Type B pancreatic cell (in vitro differentiated cells): ENCODE results near the gene PIP5K1A. TPM values are rescaled to one million over a fixed set of nuclear protein-coding genes. Genes with fewer than 3 reads are reported as not detected.
A peak's percentile ranks its signal among the peaks of the same experiment; 100 is the strongest.
"Not testable (repeated sequence)": the region's sequence is repeated elsewhere in the genome, so short reads cannot be mapped to it uniquely, and the experiment has no call there.

ENCODE experiments used
- DNase-seq: peaks from one replicate; pipeline ENCODE4 v3.0.0; 2021; ENCODE audit warnings: mixed read lengths; ENCODE audit not compliant: unreplicated experiment; ENCODE audit errors: extremely low spot score
- H3K27ac Mint-ChIP-seq: 2 replicates; pipeline ENCODE4 v1.8.0; 2021; ENCODE audit warnings: mild to moderate bottlenecking, mixed read lengths
- H3K27me3 Mint-ChIP-seq: 2 replicates; pipeline ENCODE4 v1.8.0; 2021; ENCODE audit warnings: mixed read lengths
- H3K36me3 Mint-ChIP-seq: 2 replicates; pipeline ENCODE4 v1.8.0; 2021; ENCODE audit warnings: mixed read lengths
- H3K4me1 Mint-ChIP-seq: one replicate; pipeline ENCODE4 v1.8.0; 2021; ENCODE audit warnings: mixed read lengths; ENCODE audit not compliant: unreplicated experiment
- H3K4me3 Mint-ChIP-seq: 2 replicates; pipeline ENCODE4 v1.8.0; 2021; ENCODE audit warnings: mild to moderate bottlenecking, mixed read lengths
- H3K9me3 Mint-ChIP-seq: 2 replicates; pipeline ENCODE4 v1.8.0; 2021; ENCODE audit warnings: mixed read lengths
- total RNA-seq: library from RNA; stranded (reverse); gene quantifications from 2 replicates; pipeline ENCODE4 v1.2.1, GENCODE V29; 2021; ENCODE audit warnings: low replicate concordance
- TF ChIP-seq, protein P1 (sequence below): fragments of 200-600 bp; sonication (generic); conservative IDR thresholded peaks from 2 replicates; pipeline ENCODE4 v1.5.0; 2021; ENCODE audit warnings: antibody characterized with exemption, mild to moderate bottlenecking

Gene PIP5K1A
- total RNA-seq, 1 donor from 2014 or later = 77.3 TPM

GRCh38 chr1:151184211-151184610 lies 14.1 kb upstream of the PIP5K1A start:
- Mint-ChIP-seq H3K4me1 (peaks cover 12% of the 10 kb centered on the region), H3K36me3 (peaks cover 38% of the 10 kb centered on the region), H3K27ac (no peak overlapping the region), H3K4me3 (no peak overlapping the region), H3K27me3 (no peaks in the 10 kb centered on the region), H3K9me3 (no peaks in the 10 kb centered on the region)
- no peak for DNase-seq
- TF ChIP-seq, protein P1, sequence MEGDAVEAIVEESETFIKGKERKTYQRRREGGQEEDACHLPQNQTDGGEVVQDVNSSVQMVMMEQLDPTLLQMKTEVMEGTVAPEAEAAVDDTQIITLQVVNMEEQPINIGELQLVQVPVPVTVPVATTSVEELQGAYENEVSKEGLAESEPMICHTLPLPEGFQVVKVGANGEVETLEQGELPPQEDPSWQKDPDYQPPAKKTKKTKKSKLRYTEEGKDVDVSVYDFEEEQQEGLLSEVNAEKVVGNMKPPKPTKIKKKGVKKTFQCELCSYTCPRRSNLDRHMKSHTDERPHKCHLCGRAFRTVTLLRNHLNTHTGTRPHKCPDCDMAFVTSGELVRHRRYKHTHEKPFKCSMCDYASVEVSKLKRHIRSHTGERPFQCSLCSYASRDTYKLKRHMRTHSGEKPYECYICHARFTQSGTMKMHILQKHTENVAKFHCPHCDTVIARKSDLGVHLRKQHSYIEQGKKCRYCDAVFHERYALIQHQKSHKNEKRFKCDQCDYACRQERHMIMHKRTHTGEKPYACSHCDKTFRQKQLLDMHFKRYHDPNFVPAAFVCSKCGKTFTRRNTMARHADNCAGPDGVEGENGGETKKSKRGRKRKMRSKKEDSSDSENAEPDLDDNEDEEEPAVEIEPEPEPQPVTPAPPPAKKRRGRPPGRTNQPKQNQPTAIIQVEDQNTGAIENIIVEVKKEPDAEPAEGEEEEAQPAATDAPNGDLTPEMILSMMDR = no peak

DNA sequence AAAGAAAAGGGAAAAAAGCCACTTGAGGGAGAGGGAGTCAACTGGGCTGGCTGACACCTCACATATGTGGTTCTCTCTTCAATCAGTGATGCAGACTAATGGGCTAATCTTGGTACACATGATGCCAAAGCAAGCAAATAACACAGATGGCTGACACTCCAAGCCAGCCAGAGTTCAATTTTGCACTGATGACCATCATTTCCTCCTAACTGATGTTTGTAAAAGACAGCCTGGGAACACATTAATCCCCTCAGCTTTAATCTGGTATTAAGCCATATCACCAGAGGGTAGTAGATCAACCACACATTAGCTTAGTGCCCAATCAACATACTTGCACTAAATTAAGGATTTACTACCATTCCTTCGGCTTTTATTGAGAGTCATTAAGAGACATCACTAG lies 11.1 kb upstream of the PIP5K1A start:
- TF ChIP-seq, protein P1 = no peak
- Mint-ChIP-seq H3K4me1 (peaks cover 17% of the 10 kb centered on the region), H3K36me3 (peaks cover 25% of the 10 kb centered on the region), H3K9me3 (no peaks in the 10 kb centered on the region), H3K27ac (peak overlapping the region; percentile 47), H3K27me3 (no peaks in the 10 kb centered on the region), H3K4me3 (peak overlapping the region; percentile 32)
- no peak for DNase-seq

GRCh38 chr1:151188667-151189066 lies 9.7 kb upstream of the PIP5K1A start:
- Mint-ChIP-seq H3K4me1 (peaks cover 17% of the 10 kb centered on the region), H3K36me3 (peaks cover 17% of the 10 kb centered on the region), H3K4me3 (peak overlapping the region; percentile 100), H3K27ac (peak overlapping the region; percentile 100)
- DNase-seq, H3K27me3 Mint-ChIP-seq, H3K9me3 Mint-ChIP-seq: not testable (repeated sequence)

DNA sequence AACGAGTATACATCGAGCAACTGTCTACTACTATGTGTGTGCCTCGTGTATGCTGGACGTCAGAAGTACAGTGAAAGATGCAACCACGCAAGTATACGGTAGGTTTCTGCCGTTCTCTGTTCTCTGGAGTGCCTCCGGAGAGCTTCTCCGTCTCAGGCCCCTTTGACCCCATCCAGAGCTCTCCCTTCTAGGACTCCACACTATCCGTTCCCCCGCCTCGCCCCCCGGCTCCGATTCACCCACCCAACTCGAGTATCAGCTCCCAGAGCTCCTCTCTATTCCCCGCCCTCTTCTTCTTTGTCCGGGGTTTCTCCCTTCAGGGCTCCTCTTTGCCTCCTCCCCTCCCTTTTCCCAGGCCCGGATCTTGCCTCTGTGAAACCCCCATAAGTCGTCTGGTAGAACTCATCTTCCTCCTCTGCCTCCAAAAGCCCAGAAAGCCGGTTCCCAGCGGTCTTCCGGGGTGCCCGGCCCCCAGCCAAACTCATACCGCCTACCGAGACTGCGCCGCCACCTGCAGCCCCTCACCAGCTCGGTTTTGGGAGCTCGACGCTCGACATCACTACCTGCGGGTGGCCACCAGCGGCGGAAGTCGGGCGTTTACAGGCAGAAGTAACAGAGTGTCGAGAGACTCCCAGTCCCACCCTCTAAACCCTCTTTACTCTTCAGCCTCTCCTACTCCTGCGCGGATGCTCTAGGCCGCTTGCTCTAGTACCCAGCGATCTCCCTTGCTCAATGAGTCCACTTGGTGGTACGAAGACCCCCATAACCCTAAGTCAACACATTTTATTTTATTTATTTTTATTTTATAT lies 8.5 kb upstream of the PIP5K1A start, which contains the start of gene VPS72:
VPS72 (minus strand) TSS at position 561 of the 809 bp plus-strand sequence; CDS start at position 485, 76 bp downstream.
- Mint-ChIP-seq H3K4me3 (peak within 1 kb of the TSS; percentile 100), H3K36me3 (peaks cover 10% of the 10 kb centered on the region), H3K4me1 (peaks cover 17% of the 10 kb centered on the region), H3K27me3 (peaks cover 3% of the 10 kb centered on the region), H3K27ac (peak within 1 kb of the TSS; percentile 100), H3K9me3 (no peaks in the 10 kb centered on the region)
- TF ChIP-seq, protein P1 = no peak
- peak; percentile 84 for DNase-seq

DNA sequence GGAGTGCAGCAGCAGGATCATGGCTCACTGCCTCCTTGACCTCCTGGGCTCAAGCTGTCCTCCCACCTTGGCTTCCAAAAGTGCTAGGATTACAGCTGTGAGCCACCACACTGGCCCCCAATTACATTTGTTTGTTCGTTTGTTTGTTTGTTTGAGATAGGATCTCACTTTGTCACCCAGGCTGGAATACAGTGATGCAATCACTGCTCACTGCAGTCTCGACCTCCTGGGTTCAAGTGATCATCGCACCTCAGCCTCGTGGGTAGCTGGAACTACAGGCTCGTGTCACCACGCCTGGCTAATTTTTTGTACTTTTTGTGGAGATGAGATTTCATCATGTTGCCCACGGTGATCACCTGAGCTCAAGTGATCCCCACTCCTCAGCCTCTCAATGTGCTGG lies 6.3 kb upstream of the PIP5K1A start:
- Mint-ChIP-seq H3K27me3 (peaks cover 3% of the 10 kb centered on the region), H3K4me1 (peaks cover 16% of the 10 kb centered on the region), H3K4me3 (no peak overlapping the region), H3K9me3 (no peaks in the 10 kb centered on the region), H3K36me3 (no peaks in the 10 kb centered on the region), H3K27ac (peak overlapping the region; percentile 67)
- DNase-seq = no peak
- TF ChIP-seq, protein P1 = no peak

- peaks cover 22% of the 10 kb centered on the region for H3K4me1 Mint-ChIP-seq
- no peaks in the 10 kb centered on the region for H3K9me3 Mint-ChIP-seq
- DNase-seq = no peak
- TF ChIP-seq, protein P1 = no peak
- no peak overlapping the region for H3K4me3 Mint-ChIP-seq
- H3K36me3 Mint-ChIP-seq = no peaks in the 10 kb centered on the region
- H3K27ac Mint-ChIP-seq = no peak overlapping the region
- peaks cover 3% of the 10 kb centered on the region for H3K27me3 Mint-ChIP-seq
These were observed 5.0 kb upstream of the PIP5K1A start for GRCh38 chr1:151193304-151193703.
